T-helper 1 cell treated with Interleukin-12 subunit alpha and Interleukin-12 subunit beta and Interleukin-4 antibody, amounts not matched to agents 30 ng/mL and 1 ng/mL, for 36 hours (primary cell): ENCODE data around the gene ALK. TPM values are rescaled to one million over a fixed set of nuclear protein-coding genes. Genes with fewer than 3 reads are reported as not detected.

Experiments used
- intact Hi-C: fragments of 100-400 bp; cut with micrococcal nuclease; formaldehyde crosslinking; loops from one replicate; pipeline ENCODE4 v1.15.1; 2024
- total RNA-seq: library from RNA; stranded (reverse); gene quantifications from 2 replicates; pipeline ENCODE4 v1.2.3, GENCODE V29; 2022

The ALK gene
- not detected in 2 replicates for total RNA-seq

DNA sequence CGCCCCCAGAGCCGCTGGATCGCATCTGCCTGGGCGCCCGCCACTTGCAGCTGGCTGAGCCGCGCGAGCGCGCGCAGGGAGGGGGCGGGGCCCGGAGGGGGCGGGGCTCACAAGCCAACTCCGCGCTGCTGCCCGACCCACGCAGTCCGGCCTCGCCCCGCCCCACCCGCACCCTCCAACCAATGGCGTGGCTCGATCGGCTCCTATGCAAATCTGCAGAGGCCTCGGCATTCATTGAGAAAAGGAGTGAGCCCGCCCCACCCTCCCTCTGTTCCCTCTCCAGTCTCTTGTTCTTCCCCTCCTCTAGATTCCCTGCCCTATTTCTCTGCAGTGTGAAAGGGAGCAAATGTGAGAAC, at the start of gene ALK:
ALK (minus strand) TSS at position 27 of the 356 bp plus-strand sequence. CDS start 927 bp downstream, outside the sequence.
- intact Hi-C loops = loop anchor here (5.0 kb wide), 1 partner anchor 804 kb away; the partner anchor contains the start of gene CLIP4

DNA sequence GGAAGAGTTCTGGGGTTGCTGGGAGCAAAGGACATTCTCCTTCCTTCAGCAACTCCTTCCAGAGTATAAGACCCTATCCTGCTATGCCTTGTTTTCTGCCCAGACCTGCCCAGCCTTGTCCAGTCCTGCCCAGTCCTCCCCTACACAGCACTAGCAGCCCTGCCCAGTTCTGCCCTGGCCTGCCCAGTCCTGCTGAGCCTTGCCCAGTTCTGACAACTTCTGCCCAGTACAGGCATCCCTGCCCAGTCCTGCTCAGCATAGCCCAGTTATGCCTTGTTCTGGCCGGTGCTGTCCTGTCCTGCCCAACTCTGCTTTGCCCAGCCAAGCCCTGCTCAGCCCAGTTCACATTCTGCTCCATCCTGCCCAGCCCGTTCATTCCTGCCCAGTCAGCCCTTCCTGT, 44.9 kb upstream of the ALK start:
- intact Hi-C loops = no loop called here

DNA sequence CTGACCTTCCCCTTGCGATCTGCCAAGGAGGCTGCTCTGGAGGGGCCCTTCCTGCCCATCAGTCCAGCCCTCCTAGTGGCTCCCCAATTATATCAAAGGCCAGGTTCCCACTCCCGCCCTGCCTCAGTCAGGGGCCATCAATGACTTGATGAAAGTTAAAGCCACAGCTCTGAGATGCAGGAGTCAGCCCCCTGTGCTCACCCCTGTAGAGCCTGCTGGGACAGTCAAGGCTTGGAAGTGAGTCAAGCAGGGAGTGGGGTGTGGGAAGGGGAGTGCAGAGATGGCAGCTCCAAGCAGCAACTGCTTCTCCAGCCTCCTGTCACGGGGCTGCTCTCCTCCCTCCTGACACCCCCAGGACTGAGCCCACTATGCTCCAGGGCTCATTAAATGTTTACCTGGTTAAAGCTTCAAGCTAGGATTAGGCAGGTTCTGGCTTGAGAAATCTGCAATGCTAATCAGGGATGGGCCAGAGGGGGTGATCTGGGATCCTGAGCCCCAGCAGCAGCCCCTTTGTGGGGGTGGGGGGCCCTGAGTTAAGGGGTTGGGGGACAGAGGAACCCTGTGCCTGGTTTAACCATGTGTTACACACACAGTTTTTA, 42.7 kb upstream of the ALK start:
- intact Hi-C loops = no loop called here

DNA sequence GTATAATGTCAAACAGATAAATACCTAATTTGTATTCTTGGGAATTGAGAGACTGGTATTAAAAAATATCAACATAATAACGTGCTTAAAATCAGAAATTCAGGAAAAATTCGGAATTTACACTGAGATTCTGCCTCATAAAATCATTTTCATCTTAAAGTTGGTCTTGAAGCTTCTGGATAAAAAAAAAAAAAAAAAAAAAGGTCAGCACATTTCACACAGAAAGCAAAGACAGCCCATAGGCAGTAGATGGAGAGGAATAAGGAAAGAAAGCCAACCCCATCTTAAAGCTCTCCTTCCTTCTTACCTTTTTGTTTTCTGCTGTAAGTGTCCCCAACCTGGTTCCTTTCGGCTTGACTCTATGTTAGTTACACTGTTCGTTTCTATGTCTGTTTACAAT, 41.5 kb upstream of the ALK start:
- intact Hi-C loops = no loop called here

DNA sequence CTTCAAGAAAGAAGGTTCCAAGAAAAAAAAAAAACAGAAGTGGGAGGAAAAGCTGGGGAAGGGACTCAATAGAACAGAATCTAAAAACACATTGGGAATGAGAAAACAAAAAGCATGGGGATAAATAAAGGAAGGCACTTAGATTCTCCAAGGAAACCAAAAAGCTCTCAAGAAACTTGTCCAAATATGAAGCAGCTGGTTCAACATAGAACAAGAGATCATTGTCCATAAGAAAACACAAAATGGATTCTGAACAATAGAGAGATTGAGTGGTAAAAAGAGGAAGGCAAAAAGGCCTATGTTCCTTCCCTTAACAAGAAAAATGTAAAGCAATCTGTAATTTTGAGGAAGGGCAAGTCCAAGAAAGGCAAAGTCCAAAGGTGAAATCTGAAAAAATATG, 32.9 kb upstream of the ALK start:
- intact Hi-C loops = no loop called here

DNA sequence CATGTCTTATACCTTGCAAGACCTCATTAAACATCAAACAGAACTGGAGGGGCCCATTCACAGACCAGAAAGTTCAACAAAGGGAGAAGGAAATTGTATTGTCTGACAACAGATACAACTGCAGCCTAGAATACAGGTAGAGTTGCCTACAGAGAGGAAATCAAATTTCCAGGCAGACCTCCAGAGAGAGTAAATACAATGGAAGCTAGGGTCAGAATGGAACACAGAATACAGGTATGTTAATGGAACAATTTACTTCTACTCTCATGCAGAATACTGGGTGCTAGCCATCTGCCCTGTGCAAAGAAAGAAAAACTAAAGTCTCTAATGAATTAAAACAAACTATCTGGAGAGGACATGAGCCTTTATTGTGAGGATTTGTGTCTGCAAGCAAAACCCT, 31.6 kb upstream of the ALK start:
- intact Hi-C loops = no loop called here

DNA sequence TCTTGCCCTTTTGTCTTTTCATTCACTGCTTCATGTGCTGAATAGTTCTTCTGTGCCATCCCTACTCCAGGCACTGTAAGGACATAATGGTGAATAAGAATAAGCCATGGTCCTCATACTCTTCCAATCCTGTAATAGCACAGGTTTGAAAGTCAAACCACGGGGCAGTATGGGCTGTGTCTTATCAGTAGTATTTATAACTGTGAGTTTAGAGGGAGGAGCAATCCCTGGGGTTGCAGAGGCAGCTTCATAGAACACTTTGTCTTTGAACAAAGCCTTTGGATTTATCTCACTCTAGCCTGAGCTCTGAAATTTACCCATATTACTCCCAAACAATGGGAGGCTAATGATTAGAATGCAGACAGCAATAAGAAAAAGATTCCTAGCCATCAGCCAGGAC, 30.2 kb upstream of the ALK start:
- intact Hi-C loops = no loop called here

DNA sequence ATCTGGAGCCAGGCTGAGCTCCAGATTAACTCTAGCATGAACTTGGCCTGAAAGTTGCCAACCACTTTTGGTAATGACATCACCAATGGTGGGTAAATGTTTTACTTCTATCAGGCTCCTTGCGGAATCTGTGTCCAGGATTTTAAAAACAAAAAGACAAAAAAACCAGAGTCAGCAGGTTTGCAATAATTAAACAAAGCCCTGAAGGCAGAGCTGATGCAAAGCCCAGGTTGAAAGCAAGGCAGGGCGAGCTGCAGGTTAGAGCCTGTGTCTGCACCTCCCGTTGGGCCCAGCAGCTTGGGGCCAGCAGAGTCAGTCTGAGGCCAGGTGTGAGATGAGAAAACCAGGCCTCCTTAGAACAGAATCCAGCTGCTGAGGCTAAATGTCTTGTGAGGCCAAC, 29.1 kb upstream of the ALK start:
- intact Hi-C loops = no loop called here

DNA sequence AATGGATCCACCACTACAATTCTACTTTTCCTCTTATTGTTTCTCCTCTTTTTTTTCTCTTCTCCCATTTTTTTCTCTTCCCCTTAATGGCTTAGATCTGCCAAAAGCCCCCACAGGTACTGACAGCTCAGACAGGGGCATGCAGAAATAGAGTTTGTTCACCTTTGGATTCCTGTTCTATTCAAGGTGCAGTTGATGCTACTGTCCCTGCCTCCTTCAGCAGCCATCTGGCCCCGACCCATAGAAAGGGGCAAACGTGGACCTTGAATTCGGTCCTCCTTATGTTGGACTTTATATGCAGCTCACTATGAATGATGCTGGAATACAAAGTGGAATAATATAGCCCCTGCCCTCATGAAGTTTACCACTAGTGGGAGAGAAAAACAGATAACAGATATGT, 27.7 kb upstream of the ALK start:
- intact Hi-C loops = no loop called here

DNA sequence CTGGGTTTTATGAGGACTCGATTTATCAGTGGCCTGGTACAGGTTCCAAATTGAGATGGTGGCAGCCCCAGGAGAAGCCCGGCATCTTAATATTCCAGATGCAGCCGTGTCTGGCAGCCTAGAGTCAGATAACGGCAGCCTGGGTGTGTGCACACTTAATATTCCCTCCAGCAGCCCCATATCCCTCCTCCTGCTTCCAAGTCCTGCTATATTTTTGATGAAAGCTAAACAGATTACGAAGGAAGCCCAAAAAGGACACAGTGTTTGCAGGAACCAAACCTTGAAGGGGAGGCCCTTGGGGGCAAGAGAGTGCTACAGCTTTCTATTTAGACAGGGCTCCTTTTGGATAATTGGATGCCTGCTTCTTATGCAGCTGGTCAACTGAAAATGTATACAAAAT, 25.1 kb upstream of the ALK start:
- intact Hi-C loops = no loop called here

DNA sequence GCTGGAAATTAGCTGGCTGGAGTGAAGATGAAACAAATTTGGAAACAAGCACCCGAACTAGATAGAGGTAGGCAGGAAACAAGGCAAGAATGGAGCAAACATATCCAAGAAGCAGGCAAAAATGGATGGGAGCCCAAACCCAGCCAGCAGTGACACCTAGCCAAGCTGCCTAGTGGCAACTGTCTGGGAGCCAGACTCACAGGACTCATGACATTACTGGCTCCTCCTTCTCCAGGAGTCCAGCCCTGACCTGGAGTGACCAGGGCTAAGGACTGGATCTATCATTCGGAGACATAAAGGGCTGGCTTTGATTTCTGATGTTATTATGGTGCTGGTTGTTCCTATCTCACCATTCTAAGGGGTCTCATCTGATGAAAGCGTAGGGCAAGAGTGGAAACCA, 21.3 kb upstream of the ALK start:
- intact Hi-C loops = no loop called here

DNA sequence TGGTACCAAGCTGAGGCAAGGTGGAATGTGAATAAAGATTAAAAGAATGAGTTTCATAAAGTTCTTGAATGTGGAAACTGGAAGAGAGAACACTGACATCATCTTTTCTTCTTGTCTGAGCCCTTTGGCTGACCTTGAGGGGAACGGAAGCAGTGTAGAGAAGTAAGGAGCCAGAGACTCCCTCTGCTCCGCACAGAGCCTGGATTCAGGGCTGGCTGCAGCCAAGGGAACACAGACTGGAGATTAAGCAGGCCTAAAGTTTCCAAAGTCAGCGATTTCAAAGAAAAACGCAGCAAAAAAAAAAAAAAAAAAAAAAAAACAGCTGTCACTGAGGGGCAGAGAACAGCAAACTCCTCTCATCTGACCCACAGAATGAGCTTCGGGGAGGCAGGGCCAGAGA, 19.3 kb upstream of the ALK start:
- intact Hi-C loops = no loop called here

DNA sequence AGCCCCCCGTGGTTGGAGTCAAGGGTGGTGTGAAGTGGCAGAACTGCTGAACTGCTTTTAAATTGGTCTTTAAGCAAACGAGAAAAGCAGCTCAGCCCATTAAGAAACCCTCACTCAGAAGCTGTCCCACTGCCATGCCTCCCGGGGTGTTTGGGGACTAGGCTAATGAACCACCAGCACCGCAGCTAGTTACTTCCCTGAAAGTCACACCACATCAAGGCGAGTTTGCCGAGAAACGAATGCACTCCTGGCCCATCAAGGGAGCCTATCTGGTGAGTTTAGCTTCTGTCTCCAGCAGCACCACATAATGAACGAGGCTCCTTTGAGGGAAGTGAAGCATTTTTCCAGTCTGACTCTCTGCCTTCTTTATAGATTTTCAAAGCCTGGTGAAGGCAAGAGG, 14.6 kb upstream of the ALK start:
- intact Hi-C loops = no loop called here

DNA sequence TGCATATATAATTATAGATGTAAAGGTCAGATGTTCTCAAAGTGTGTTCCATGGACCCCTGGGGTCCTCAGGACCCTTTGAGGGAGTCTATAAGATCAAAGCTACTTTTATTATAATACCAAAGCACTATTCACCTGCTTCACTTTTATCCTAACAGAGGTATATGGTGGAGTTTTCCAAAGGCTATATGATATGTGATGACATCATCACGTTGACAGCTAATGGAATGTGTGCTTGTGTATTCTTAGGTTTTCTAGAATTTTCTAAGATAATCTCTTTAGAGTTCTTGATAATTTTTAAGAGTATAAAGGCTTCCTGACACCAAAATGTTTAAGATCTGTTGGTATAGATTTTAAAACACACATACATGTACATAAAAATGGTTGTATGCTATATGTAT, 10.4 kb upstream of the ALK start:
- intact Hi-C loops = no loop called here

DNA sequence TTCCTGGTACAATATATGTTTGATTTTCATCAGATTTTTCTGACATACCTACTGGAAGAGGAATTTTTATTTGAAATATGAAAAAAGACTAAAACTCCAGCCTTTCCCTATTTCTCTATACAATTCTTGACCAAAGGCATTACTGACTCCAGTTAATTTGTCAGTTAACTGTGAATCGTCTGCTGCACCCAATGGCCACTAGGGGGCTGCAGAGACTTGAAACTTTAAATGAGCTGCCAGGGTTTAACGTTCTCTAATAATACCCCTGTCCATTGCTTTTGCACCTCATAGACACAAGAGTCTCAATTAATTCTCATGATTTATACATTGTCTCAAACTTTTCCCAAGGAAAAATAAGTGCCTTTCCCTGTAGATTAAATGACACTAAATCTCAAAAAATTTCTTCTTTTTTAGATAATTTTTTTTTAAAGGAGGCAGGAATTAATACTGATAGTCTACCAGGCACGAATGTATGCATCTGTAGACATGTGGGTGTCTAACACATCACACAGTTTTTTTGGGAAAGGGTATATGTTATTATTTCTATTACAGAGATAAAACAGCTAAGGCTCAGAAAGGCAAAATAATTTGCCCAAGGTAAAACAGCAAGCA, 1.8 kb upstream of the ALK start:
- intact Hi-C loops = loop anchor here (1.0 to 5.0 kb wide), 4 partner anchors 104 to 806 kb away; partner anchors contain the start of gene CLIP4

DNA sequence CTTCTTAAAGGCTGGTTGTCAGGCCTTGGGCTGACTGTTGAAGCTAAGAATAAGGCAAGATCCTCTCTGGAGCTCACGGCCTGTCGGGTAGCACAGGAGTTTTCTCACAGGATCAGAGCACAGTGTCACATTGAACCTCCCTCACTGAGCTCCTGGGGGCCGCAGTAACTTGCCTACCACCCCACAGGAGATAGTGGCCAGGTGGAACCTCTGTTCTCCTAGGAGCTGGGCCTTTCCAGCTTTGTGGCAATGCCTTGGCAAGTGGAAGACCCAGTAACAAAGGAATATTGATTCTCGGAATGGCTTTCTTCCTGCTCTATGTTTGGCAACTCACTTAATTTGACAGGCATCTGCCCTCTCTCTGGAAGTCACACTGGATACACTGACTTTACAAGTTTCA, 1.2 kb upstream of the ALK start:
- intact Hi-C loops = loop anchor here (1.0 to 5.0 kb wide), 4 partner anchors 104 to 805 kb away; partner anchors contain the start of gene CLIP4

DNA sequence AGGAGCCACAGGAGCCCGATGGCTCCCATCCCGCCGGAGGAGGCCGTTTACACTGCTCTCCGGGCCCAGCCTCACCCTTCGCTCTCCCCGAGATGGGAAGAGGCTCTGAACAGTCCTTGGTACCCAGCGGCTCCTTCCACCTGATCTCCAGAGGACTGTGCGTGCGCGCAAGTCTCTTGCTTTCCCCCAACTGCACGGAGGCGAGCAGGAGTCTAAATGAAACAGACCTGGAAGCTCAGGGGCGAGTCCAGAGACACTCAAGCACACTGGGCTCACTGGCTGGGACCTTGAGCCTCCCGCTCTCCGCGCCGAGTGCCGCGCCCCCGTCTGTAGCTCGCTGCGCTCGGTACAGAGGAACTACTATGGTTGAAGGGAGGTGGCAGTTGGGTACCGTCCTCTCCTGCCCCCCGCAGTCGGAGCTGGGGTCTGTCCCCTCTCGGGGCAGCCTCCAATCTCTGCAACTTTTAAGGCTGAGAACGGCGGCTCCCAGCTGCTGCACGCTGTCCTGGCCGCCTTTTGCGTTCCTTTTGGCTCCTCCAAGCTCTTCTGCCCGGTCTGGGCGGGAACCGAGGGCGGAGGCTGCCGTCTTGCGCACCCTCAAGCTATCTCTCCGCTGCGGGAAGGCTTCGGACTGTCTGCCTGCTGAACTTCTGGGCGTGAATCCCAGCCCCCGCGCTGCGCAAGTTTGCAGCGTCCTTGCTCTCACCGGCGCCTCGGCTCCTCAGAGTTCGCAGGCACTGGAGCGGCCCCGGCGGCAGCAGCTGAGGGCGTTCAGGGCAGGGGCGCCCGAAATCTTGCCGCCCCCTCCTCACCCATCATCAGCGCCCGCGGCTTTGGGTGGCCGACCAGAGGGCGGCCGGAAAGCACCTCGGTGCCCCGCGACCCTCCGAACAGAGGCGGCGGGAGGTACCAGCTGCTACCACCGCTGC, 491 bp downstream of the ALK start:
- intact Hi-C loops = loop anchor here (5.0 kb wide), 1 partner anchor 804 kb away; the partner anchor contains the start of gene CLIP4

DNA sequence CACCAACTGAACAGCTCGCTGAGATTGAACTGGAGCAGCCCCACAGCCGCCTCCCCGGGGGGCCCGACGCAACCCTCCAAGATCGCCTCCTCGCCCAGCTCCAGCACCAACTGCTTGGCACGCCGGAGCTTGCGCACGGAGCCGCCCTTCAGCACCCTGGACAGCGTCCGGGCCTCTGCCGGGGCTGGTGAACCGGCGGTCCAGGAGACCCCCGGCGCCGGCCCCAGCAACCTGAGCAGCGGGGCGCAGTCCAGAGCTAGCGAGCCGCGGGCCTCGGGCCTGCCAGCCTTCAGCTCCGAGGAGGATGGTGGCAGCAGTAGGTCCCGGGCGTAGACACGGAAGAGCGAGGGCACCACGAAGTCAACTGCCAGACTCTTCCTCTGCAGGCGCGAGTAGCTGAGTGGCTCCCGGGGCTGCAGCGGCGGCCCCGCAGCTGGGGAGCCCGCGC, 1.2 kb downstream of the ALK start:
- intact Hi-C loops = loop anchor here (5.0 kb wide), 1 partner anchor 803 kb away; the partner anchor contains the start of gene CLIP4

DNA sequence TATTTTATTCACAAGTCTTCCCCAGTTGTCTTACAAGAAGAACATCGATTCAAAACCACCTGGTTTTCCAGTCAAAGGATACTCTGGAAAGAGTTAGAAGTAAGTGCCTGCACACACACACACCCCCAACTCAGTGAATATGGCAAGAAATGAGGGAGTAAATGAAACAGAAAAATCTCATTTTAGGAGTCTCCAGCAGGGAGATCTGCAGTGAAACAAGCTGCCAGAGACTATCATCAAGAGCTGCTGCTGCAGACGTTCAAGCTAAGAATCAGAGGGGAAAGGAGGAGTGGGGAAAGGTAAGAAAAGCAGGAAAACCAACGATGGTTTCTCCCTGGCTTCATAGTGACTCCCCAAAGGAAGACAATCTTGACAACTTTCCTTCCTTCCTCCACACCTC, 2.4 kb downstream of the ALK start:
- intact Hi-C loops = no loop called here

DNA sequence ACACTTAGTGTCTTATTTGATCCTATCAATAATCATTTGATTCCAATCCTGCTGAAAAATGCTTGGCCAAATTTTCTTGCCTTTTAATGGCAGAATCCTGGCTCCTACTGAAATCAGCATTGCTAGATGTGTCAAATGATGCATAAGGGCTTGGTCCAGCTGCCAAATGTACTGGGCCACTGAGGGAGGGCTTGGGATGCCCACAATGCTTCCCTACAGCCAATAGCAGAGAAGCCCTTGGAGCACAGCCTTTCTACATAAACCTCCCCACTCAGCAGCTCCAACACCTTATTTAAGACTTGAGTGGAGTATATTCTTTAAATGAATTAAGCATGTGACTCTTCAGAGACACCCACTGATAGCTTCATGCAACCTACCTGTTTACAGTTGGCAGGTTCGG, 3.6 kb downstream of the ALK start:
- intact Hi-C loops = no loop called here

DNA sequence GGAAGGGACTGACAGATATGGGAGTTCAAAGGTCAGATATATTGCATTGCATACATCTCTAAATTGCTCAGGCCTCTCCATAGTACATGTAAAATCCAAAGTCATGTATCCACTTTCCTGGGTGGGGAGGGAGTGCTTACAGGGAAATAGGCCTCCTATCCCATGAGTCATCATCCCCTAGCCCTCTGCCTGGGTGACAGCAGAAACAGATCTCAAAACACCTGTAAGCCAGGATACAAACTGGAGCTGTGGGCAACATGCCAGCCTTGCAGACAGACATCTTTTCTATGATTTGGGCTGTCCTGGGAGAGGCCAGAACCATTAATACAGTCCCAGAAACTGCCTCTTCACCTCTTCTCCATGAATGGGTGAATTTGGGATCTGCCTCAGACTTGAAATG, 4.8 kb downstream of the ALK start:
- intact Hi-C loops = no loop called here

DNA sequence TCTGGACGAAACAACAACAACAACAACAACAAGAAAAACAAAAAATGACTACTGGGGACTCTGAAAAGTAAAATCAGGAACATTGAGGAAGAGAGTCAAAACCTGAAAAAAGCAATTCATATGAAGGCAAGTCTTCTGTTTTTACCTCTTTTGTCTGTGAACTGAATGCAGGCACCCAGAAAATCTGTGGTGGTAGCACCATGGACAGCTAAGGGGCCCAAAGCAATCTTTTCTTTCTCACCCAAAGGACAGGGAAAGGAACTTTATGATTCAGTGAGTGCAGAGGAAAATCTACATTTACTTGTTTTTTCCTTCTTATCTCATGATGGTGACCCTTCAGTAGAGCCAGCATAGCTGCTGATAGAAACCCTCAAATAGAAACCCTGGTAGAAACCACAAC, 10.4 kb downstream of the ALK start:
- intact Hi-C loops = no loop called here
